LNCAP (cell line): ENCODE data around the gene SLC43A3.

Source experiments
- CTCF ChIP-seq: fragments of 450-650 bp; IDR thresholded peaks from 2 replicates; pipeline ENCODE4 v1.5.1; 2017; ENCODE audit warnings: mild to moderate bottlenecking

SLC43A3 gene

DNA sequence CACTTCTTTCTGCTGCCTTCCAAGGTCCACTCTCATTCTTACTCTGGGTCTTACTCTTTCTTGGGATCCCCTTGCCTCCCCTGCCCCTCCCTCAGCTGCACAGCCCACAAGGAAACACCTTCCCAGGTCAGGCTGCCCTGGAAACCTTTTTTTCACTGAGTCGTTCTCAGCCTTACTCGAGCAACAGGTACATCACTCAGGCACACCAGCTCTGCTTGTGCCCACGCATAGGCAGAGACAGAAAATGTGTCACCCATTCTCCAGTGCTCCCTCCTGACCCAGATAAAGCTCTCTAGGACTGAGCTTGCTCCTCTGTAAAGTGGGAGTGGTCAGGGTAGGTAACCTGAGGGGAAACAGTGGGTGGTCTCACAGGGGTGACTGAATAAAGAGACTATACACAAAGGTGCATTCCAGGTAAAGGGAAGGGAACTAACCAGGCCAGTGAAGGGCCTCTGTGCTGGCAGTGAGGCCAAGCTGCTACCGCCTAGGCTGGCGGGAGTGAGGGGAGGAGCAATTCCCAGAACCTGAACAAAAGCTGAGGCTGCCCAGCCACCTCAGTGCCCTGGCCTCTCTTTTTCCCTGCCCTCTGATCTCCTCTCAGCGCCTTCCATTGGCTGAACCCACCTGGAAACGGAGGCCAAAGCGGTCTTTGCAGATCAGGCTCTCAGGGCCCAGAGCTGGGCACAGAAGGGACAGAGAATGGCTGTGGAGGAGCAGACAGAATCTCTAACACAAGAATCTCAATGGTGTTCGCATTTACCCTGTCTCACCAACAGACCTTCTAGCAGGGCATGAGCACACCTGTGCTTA, 61.9 kb downstream of the SLC43A3 start:
- no peak for TF ChIP-seq CTCF

- no peak for TF ChIP-seq CTCF
These were observed 63.5 kb downstream of the SLC43A3 start for GRCh38 chr11:57363131-57364080.

GRCh38 chr11:57361926-57362325, 65.0 kb downstream of the SLC43A3 start:
- no peak for TF ChIP-seq CTCF

GRCh38 chr11:57360991-57361390, 65.9 kb downstream of the SLC43A3 start:
- TF ChIP-seq CTCF: no peak

DNA sequence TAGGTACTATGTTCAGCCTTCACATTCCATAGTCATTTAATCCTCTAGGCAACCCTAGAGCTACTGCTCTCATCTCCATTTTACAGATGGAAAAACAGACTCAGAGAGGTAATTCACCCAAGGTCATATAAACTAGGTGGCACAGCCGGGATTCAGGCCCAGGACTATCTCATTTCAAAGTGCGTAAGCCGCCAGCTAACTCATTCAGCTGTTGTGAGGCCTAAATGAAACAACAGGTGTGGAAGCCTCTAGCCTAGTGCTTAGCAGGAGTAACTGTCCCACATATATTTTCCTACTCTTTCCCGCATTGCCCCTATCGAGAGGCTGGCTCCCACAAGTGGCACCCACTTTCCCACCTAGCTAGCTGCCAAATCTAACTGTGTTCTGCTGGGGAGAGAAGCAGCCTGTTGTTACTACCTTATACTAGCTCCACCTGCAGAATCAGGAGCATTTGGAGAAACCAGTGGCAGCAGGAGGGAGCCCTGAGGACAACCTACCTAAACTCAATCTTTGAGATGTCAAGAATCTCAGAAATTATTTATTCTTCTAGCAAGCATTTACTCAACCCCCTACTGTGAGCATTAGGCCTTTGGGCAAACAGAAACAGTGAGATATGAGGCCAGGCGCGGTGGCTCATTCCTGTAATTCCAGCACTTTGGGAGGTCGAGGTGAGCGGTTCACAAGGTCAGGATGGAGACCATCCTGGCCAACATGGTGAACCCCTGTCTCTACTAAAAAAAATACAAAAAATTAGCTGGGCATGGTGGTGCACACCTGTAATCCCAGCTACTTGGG, 66.8 kb downstream of the SLC43A3 start:
- no peak for TF ChIP-seq CTCF

GRCh38 chr11:57359396-57359795, 67.5 kb downstream of the SLC43A3 start:
- TF ChIP-seq CTCF: no peak

DNA sequence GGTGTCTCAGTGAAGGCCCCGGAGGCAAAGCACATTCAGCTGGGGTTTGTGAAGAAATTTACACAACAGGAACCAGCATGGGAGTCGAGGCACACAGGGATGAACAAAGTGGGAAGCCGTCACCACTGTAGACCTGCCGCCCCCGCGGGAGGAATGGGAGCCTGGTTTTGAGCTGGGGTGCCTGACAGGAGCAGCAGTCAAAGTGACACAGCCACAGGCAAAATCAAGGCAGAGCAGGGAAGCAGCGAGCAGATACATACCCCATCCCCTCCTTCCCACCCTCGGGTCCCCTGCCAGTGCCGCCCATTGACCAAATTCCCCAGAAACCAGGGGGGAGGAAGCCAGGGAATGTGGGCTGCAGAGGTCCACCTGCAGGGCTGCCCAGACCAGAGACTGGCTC, 67.9 kb downstream of the SLC43A3 start:
- TF ChIP-seq CTCF: no peak
